HG02973 (cell line): ENCODE results near the gene CCDC144A.
"Not testable (repeated sequence)": the region's sequence is repeated elsewhere in the genome, so short reads cannot be mapped to it uniquely, and the experiment has no call there.

Experiments used
- ATAC-seq: cut with Tn5 transposase; IDR thresholded peaks from one replicate; pipeline ENCODE4 v1.9.1; 2021; ENCODE audit warnings: moderate library complexity; ENCODE audit not compliant: unreplicated experiment

Gene CCDC144A

GRCh38 chr17:16751924-16752287, 61.9 kb downstream of the CCDC144A start:
- not testable (repeated sequence) for ATAC-seq

- ATAC-seq = not testable (repeated sequence)
Measured at GRCh38 chr17:16757520-16757919, 67.5 kb downstream of the CCDC144A start.

GRCh38 chr17:16758177-16758576, 68.1 kb downstream of the CCDC144A start:
- not testable (repeated sequence) for ATAC-seq

- ATAC-seq = not testable (repeated sequence)
Measured at GRCh38 chr17:16768290-16769175, 78.5 kb downstream of the CCDC144A start.

- ATAC-seq = not testable (repeated sequence)
Measured at GRCh38 chr17:16772394-16773145, 82.5 kb downstream of the CCDC144A start.

- not testable (repeated sequence) for ATAC-seq
Measured at GRCh38 chr17:16773146-16773522, 83.1 kb downstream of the CCDC144A start.

GRCh38 chr17:16787851-16788250, 97.8 kb downstream of the CCDC144A start:
- not testable (repeated sequence) for ATAC-seq

GRCh38 chr17:16788889-16789536, 99.0 kb downstream of the CCDC144A start:
- ATAC-seq = not testable (repeated sequence)

- not testable (repeated sequence) for ATAC-seq
Measured at GRCh38 chr17:16789622-16790021, 99.6 kb downstream of the CCDC144A start.

GRCh38 chr17:16790313-16790871, 100.4 kb downstream of the CCDC144A start:
- ATAC-seq = not testable (repeated sequence)

- ATAC-seq = not testable (repeated sequence)
Measured at GRCh38 chr17:16794215-16794614, 104.2 kb downstream of the CCDC144A start.

- not testable (repeated sequence) for ATAC-seq
Measured at GRCh38 chr17:16795894-16796293, 105.9 kb downstream of the CCDC144A start.

- ATAC-seq = not testable (repeated sequence)
Measured at GRCh38 chr17:16804851-16805250, 114.8 kb downstream of the CCDC144A start.

- ATAC-seq = not testable (repeated sequence)
Measured at GRCh38 chr17:16806599-16806998, 116.6 kb downstream of the CCDC144A start.

GRCh38 chr17:16807620-16808019, 117.6 kb downstream of the CCDC144A start:
- not testable (repeated sequence) for ATAC-seq

GRCh38 chr17:16810236-16810635, 120.2 kb downstream of the CCDC144A start:
- not testable (repeated sequence) for ATAC-seq

- ATAC-seq = not testable (repeated sequence)
Measured at GRCh38 chr17:16812126-16812525, 122.1 kb downstream of the CCDC144A start.

GRCh38 chr17:16814439-16814838, 124.4 kb downstream of the CCDC144A start:
- ATAC-seq = no peak

- ATAC-seq = no peak
Measured at GRCh38 chr17:16817201-16817600, 127.2 kb downstream of the CCDC144A start.

GRCh38 chr17:16817940-16818339, 127.9 kb downstream of the CCDC144A start:
- ATAC-seq = not testable (repeated sequence)

- ATAC-seq = no peak
Measured at GRCh38 chr17:16818340-16818739, 128.3 kb downstream of the CCDC144A start.
